GM04504 (cell line): ENCODE results near the gene TDRD7.

Experiments used
- DNase-seq: peaks from one replicate; pipeline ENCODE4 v3.0.0-alpha.2; 2012; ENCODE audit warnings: low read depth

The TDRD7 gene

DNA sequence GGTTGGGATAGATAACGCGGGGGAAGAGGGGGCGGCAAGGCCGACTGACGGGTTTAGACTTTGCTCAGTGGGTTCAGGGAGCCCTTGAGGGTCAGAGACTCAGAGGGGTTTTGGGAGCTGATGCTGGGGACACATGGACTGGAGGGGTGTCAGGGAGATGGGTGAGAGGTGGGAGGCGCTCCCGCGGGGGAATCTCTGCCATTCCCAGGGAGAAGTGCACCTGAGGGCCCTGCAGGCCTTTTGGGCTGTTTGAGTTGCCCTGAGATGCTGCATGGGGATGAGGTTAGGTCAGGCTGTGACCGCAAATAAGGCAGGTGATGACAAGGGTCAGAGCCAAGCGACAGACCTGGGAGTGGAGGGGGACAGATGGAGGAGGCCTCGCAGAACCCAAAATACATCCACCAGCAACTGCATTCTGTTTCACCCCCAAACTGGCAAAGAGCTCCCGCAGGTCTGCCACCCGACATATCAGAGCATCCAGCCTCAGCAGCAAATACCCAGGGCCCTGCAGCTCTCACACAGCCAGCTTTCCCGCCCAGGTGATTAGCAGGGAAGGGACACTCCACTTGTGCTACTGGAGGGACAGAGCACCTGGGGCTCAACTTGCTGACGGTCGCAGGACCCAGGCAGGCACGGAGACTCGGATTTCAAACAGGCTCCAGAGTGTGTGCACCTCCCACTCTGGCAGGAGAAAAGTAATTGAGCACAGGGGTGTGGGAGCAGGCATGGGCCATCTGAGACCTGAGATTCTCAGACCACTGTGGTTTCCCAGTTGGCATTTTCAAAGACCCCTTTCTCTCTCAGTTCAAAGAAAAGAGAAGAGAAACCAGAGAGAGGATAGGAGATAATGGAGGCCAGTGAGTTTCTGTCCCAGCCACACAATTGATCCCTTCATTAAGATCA, 116.0 kb downstream of the TDRD7 start:
- no peak for DNase-seq

DNA sequence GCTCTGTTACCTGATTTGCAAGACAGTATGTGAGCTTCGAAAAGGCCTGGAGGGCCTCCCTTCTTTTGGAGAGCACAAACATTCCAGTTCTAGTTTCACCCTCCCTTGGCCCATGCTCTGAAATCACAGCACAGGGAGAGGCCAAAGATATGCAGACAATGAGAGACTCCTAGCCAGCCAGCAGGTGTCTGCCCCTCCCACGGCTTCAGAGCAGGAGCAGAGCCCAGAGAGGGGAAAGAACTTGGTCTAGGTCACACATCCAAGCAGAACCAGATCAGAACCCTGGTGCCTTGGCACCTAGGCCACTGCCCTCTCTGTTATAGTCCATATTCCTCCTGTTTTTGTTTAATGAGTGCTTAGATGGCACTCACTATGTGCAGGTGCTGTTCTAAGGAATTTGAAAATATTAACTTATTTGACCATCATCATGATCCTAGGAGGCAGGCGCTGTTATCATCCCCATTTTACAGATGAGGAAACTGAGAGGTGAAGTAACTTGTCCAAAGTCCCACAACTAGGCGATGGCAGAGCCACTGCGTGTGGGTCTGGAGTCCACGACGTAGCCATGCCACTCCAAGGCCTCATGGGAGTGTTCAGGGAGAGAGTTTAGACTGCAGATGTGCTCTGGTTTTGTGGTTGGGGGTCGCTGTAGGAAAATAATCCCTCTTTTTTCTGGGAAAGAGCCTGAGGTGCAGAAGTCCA, 116.8 kb downstream of the TDRD7 start:
- no peak for DNase-seq

DNA sequence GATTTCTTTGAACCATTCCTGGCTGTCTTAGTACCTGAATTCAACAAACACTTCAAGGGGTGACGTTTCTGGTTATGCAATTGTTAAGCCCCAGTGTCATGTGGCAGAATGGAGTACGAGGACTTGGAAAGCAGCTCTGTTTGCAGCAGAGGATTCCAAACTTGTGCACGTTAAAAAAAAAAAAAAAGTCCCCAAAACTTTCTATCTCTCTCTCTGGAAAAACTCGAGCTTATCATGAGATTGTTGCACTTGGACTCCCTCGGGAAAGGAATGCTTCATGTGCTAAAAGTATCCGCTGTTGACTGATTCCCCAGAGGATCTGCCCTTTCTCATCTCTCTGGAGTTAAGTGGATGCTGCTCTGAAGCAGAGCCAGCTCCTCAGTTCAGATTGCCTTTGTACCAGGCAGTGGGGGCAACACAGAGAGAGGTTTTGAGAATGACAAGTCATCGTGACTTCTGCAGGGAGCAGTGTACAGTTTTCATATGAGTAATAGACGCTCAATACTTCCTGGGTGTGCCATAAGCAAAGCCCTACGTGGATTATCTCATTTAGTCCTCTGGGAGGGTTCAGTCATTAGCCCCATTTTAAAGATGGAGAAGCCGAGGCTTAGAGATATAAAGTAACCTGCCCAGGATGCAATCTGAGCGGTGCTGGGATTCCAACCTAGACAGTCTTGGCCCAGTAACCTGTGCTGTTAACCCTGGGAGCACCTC, 117.6 kb downstream of the TDRD7 start:
- no peak for DNase-seq

DNA sequence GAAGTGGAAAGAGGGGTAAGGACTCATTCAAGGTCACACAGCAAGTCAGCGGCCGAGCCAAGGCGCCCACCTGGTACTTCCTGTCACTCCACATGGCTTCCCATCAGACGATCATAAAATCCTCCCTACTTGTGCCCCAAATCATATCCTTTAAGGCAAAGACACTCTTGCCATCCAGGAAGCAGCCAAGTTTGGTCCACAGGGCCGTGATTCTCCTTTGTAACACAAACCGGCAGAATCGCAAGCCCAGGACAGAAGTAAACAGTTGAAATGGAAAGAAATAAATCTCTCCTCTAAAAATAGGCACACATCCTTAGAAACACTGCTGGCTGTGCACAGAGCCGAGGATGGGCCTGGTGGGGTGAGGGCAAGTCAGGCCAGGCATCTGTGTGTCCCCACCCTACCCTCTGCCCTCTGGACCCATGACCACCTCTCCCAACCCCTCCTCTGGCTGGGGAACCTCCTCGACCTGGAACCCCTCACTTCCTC, 120.0 kb downstream of the TDRD7 start:
- no peak for DNase-seq

DNA sequence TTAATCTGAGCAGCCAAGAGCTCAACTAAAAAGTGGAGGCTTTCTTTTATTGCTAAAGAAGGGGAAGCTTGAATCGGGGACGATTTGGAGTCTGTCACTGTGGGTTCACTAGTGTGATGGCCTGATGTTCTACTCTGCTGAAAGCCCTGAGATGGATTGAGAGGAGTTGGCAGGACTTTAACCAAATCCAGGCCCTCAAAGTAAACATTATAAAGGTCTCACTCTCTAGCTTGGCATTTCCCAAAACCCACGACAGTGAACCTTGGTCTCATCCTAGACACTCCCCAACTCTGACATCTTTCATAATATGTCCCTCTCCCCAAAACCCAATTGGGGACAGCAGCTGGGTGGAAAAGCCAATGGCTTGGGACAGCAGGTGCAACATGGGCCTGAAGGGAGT, 122.3 kb downstream of the TDRD7 start:
- no peak for DNase-seq

DNA sequence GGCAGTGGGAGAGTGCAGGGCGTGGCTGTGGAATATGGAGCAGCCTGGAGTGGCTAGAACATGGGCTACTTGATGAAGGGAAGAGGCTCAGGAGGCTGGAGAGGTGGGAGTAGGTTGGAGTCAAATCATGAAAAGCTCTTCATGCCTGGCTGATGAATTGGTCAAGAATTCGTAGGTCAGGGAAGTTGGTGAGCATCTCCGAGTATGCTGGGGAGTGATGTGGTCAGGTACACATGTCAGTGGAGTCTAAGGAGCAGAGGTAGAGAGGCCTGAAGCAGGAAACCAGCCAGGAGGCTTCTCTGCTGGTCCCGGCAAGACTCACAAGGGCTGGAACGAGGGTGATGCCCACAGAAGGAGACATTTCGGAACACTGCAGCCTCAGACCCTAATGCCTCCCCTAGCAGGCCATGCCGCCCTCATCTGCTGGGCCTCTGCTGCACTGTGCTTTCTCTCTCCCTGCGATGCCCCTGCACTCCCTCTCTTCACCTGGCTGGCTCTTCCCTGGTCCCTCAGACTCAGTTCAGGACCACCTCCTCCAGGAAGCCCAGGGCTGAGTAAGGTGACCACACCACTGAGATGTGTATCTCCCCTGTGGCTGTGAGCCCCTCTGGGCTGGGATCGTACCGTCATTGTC, 123.2 kb downstream of the TDRD7 start:
- no peak for DNase-seq

DNA sequence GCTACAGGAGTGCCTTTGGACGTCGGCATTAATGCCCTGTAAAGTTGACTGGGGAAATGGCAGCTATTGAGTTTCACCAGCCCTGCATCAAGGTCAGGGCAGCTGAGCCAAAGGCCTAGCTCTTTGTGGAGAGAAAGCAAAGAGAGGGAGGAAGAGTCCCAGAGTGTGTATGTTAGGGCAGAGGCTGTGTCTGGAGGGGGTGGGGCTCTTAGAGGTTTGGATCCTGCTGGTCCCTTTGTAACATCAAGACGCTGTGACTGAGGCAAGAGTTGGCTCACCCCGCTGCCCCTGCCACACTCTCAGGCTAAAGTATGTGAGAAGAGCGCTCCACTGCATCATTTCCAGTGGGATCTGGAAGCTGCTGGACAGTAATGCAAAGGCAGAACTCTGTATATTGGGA, 123.9 kb downstream of the TDRD7 start:
- no peak for DNase-seq

DNA sequence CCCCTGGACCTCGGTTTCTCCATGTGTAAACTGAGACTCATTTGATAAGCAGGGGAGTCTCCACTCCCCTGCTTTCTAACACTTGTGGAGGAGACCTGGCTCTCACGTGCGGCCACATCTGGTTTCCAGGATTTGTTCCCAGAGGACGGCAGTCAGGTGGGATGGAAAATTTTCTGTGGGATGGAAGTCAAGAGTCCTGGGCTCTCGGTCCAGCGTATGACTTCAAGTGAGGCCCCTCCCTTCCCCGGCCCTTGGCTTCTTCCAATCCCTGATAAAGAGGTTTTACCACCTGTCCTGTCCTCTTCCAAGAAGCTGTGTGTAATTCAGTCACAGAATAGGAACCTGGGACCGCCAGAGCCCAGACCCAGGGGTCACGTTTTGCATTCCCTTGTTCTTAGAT, 124.6 kb downstream of the TDRD7 start:
- DNase-seq: no peak

DNA sequence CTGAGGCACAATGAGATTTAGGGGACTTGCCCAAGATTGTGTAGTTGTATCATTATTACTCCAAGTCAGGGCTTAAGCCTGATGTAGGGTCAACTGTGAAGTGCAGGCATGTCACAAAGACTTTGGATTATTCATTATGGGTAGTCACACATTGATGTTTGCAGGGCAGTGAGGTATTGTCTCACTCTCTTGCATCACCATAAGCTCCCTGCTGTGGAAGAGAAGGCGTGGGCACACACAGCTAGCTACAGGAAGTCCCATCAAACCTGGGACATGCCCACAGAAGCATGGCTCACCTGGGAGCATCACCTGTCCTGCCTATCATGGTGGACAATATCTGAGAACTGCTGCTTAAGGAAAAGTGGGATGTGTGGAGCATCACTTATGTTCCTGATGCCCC, 131.7 kb downstream of the TDRD7 start:
- DNase-seq: no peak

DNA sequence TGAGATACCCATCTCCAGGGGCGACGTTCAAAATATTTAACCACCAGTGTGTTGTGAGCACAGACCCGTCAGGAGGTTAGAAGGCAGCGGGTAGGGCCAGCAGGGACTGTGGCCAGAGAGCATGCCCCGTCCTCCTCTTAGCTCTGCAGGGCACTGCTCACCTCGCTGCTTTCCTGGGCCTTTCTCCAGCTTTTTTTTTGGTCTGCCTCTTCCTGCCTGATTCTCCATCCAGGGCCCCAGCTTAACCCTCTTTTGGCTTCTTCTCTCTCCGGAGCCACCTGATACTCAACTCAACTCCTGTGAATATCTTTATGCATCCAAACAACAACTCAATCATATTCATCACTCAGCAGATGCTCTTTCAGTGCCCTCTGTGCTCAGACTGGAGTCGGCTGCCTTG, 133.6 kb downstream of the TDRD7 start:
- DNase-seq: no peak
